Astrocyte (in vitro differentiated cells and primary cell): ENCODE results near the gene BTBD8. TPM values are rescaled to one million over a fixed set of nuclear protein-coding genes. Genes with fewer than 3 reads are reported as not detected.

Experiments
- DNase-seq: peaks from one replicate; pipeline ENCODE4 v3.0.0-alpha.2; 2010; ENCODE audit warnings: low read depth
- FAIRE-seq: peaks from 2 replicates; lab custom pipeline; 2011; peaks lifted over from hg19 to GRCh38; lab: Jason Lieb, UNC
- H2AFZ ChIP-seq: 2 replicates; pipeline ENCODE4 v1.6.0; 2012; ENCODE audit warnings: low read depth, low read length, inconsistent platforms
- H3K27ac ChIP-seq: 2 replicates; pipeline ENCODE4 v1.5.1; 2011; ENCODE audit warnings: low read depth, low read length, inconsistent platforms
- H3K27me3 ChIP-seq: 2 replicates; pipeline ENCODE4 v1.6.0; 2011; ENCODE audit warnings: low read length, inconsistent platforms; ENCODE audit not compliant: insufficient read depth
- H3K36me3 ChIP-seq: 2 replicates; pipeline ENCODE4 v1.5.1; 2011; ENCODE audit warnings: low read length, inconsistent platforms; ENCODE audit not compliant: insufficient read depth
- H3K4me1 ChIP-seq: 2 replicates; pipeline ENCODE4 v1.5.1; 2011; ENCODE audit warnings: low read length, inconsistent platforms; ENCODE audit not compliant: insufficient read depth
- H3K4me2 ChIP-seq: 2 replicates; pipeline ENCODE4 v1.6.0; 2012; ENCODE audit warnings: low read length, inconsistent platforms
- H3K4me3 ChIP-seq: 2 replicates; pipeline ENCODE4 v1.5.1; 2011; ENCODE audit warnings: low read depth, mild to moderate bottlenecking, low read length, inconsistent platforms; ENCODE audit not compliant: insufficient read depth
- H3K79me2 ChIP-seq: 2 replicates; pipeline ENCODE4 v1.6.0; 2012; ENCODE audit warnings: mild to moderate bottlenecking, low read length, inconsistent platforms; ENCODE audit not compliant: insufficient read depth
- H3K9ac ChIP-seq: 2 replicates; pipeline ENCODE4 v1.6.0; 2012; ENCODE audit warnings: mild to moderate bottlenecking, low read length, inconsistent platforms
- H3K9me3 ChIP-seq: 2 replicates; pipeline ENCODE4 v1.5.1; 2012; ENCODE audit warnings: low read depth, mild to moderate bottlenecking, low read length, inconsistent platforms; ENCODE audit not compliant: insufficient read depth
- H4K20me1 ChIP-seq: 2 replicates; pipeline ENCODE4 v1.6.0; 2012; ENCODE audit warnings: low read length, inconsistent platforms; ENCODE audit not compliant: insufficient read depth
- H3K27ac Mint-ChIP-seq: one replicate; pipeline ENCODE4 v1.8.0; 2021; ENCODE audit warnings: mild to moderate bottlenecking, mixed read lengths; ENCODE audit not compliant: unreplicated experiment
- H3K27me3 Mint-ChIP-seq: one replicate; pipeline ENCODE4 v1.8.0; 2021; ENCODE audit warnings: low read depth, mixed read lengths; ENCODE audit not compliant: unreplicated experiment
- H3K36me3 Mint-ChIP-seq: one replicate; pipeline ENCODE4 v1.8.0; 2021; ENCODE audit warnings: low read depth, mixed read lengths; ENCODE audit not compliant: unreplicated experiment
- H3K4me1 Mint-ChIP-seq: one replicate; pipeline ENCODE4 v1.8.0; 2021; ENCODE audit warnings: low read depth, mixed read lengths; ENCODE audit not compliant: unreplicated experiment
- H3K4me3 Mint-ChIP-seq: one replicate; pipeline ENCODE4 v1.8.0; 2021; ENCODE audit warnings: mild to moderate bottlenecking, moderate library complexity, mixed read lengths; ENCODE audit not compliant: unreplicated experiment
- H3K9me3 Mint-ChIP-seq: one replicate; pipeline ENCODE4 v1.8.0; 2021; ENCODE audit warnings: mild to moderate bottlenecking, mixed read lengths; ENCODE audit not compliant: unreplicated experiment
- CTCF ChIP-seq: IDR thresholded peaks from 2 replicates; pipeline ENCODE4 v1.5.1; 2011; ENCODE audit warnings: low read depth, mild to moderate bottlenecking, inconsistent platforms, low read length, moderate library complexity; ENCODE audit not compliant: insufficient read depth
- EZH2 ChIP-seq: IDR thresholded peaks from 2 replicates; pipeline ENCODE4 v1.6.1; 2012; ENCODE audit warnings: mild to moderate bottlenecking, low read length, inconsistent platforms; ENCODE audit not compliant: insufficient read depth
- total RNA-seq: library from RNA; stranded (reverse); gene quantifications from 2 replicates; pipeline ENCODE4 v1.2.1, GENCODE V29; 2021

BTBD8 gene
- total RNA-seq, 1 donor from 2014 or later, result 1.8 TPM

GRCh38 chr1:92169214-92170005, 89.3 kb downstream of the BTBD8 start:
- peaks cover 2% of the 10 kb centered on the region for H3K9me3 Mint-ChIP-seq
- no peaks in the 10 kb centered on the region for H3K4me1 Mint-ChIP-seq
- Histone ChIP-seq H3K4me1 (no peaks in the 10 kb centered on the region), H3K4me3 (no peak overlapping the region), H3K9ac (no peak overlapping the region), H3K4me2 (no peak overlapping the region), H4K20me1 (no peaks in the 10 kb centered on the region), H2AFZ (no peak overlapping the region), H3K79me2 (no peaks in the 10 kb centered on the region), H3K27ac (no peak overlapping the region), H3K36me3 (no peaks in the 10 kb centered on the region), H3K9me3 (no peaks in the 10 kb centered on the region), H3K27me3 (no peaks in the 10 kb centered on the region)
- no peak for FAIRE-seq
- H3K4me3 Mint-ChIP-seq, result no peak overlapping the region
- no peaks in the 10 kb centered on the region for H3K27me3 Mint-ChIP-seq
- no peak for TF ChIP-seq EZH2
- no peak for TF ChIP-seq CTCF
- no peak overlapping the region for H3K27ac Mint-ChIP-seq
- no peak for DNase-seq
- H3K36me3 Mint-ChIP-seq, result no peaks in the 10 kb centered on the region

- peak; percentile 82 for FAIRE-seq
- Histone ChIP-seq H3K4me1 (peaks cover 11% of the 10 kb centered on the region), H4K20me1 (no peaks in the 10 kb centered on the region), H3K27ac (no peak overlapping the region), H3K9me3 (no peaks in the 10 kb centered on the region), H2AFZ (no peak overlapping the region), H3K79me2 (no peaks in the 10 kb centered on the region), H3K9ac (no peak overlapping the region), H3K36me3 (no peaks in the 10 kb centered on the region), H3K4me2 (peak overlapping the region; percentile 59), H3K4me3 (no peak overlapping the region), H3K27me3 (no peaks in the 10 kb centered on the region)
- H3K27me3 Mint-ChIP-seq, result no peaks in the 10 kb centered on the region
- peak overlapping the region; percentile 63 for H3K27ac Mint-ChIP-seq
- peak; percentile 87 for DNase-seq
- TF ChIP-seq EZH2 (no peak), CTCF (no peak)
- no peaks in the 10 kb centered on the region for H3K36me3 Mint-ChIP-seq
- H3K4me1 Mint-ChIP-seq, result peaks cover 25% of the 10 kb centered on the region
- no peak overlapping the region for H3K4me3 Mint-ChIP-seq
- H3K9me3 Mint-ChIP-seq, result no peaks in the 10 kb centered on the region
Measured at GRCh38 chr1:92184632-92185031, 104.5 kb downstream of the BTBD8 start.

GRCh38 chr1:92186081-92186480, 105.9 kb downstream of the BTBD8 start:
- no peak for TF ChIP-seq EZH2
- TF ChIP-seq CTCF, result no peak
- Mint-ChIP-seq H3K9me3 (no peaks in the 10 kb centered on the region), H3K27ac (peak overlapping the region; percentile 16), H3K36me3 (no peaks in the 10 kb centered on the region), H3K4me1 (peaks cover 25% of the 10 kb centered on the region), H3K27me3 (no peaks in the 10 kb centered on the region), H3K4me3 (no peak overlapping the region)
- no peak for FAIRE-seq
- Histone ChIP-seq H3K4me1 (peaks cover 11% of the 10 kb centered on the region), H3K79me2 (no peaks in the 10 kb centered on the region), H2AFZ (no peak overlapping the region), H3K27ac (no peak overlapping the region), H3K4me2 (no peak overlapping the region), H3K4me3 (no peak overlapping the region), H3K27me3 (no peaks in the 10 kb centered on the region), H3K9ac (no peak overlapping the region), H3K36me3 (no peaks in the 10 kb centered on the region), H4K20me1 (no peaks in the 10 kb centered on the region), H3K9me3 (no peaks in the 10 kb centered on the region)
- peak; percentile 53 for DNase-seq
